Dermis microvascular lymphatic vessel endothelial cell (primary cell): ENCODE data around the gene PEAK3. TPM values are rescaled to one million over a fixed set of nuclear protein-coding genes. Genes with fewer than 3 reads are reported as not detected.

ENCODE experiments used
- DNase-seq, 2 donors: peaks; one replicate each; pipeline versions ENCODE4 v3.0.0 to v3.0.0-alpha.2; 2010; ENCODE audit warnings: low read depth in 2 of 2
- total RNA-seq: library from RNA; depleted of rRNA; stranded (reverse); fragments of >200 nt; gene quantifications from 2 replicates; pipeline ENCODE4 v1.2.1, GENCODE V29; 2014

Gene PEAK3
- total RNA-seq, 1 donor from 2014 or later, result 0.13 TPM

DNA sequence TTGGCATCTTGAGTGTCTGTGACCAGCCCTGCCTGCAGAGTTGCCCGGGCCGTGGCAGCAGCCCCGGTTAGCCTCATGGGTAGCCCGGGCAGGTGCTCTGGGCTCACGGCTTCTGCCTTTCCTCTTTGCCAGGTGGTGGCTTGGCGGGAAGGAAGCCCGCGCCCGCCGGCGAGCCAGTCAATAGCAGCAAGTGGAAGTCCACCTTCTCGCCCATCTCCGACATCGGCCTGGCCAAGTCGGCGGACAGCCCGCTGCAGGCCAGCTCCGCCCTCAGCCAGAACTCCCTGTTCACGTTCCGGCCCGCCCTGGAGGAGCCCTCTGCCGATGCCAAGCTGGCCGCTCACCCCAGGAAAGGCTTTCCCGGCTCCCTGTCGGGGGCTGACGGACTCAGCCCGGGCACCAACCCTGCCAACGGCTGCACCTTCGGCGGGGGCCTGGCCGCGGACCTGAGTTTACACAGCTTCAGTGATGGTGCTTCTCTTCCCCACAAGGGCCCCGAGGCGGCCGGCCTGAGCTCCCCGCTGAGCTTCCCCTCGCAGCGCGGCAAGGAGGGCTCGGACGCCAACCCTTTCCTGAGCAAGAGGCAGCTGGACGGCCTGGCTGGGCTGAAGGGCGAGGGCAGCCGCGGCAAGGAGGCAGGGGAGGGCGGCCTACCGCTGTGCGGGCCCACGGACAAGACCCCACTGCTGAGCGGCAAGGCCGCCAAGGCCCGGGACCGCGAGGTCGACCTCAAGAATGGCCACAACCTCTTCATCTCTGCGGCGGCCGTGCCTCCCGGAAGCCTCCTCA is 55.7 kb downstream of the PEAK3 start:
- DNase-seq, result no peak

DNA sequence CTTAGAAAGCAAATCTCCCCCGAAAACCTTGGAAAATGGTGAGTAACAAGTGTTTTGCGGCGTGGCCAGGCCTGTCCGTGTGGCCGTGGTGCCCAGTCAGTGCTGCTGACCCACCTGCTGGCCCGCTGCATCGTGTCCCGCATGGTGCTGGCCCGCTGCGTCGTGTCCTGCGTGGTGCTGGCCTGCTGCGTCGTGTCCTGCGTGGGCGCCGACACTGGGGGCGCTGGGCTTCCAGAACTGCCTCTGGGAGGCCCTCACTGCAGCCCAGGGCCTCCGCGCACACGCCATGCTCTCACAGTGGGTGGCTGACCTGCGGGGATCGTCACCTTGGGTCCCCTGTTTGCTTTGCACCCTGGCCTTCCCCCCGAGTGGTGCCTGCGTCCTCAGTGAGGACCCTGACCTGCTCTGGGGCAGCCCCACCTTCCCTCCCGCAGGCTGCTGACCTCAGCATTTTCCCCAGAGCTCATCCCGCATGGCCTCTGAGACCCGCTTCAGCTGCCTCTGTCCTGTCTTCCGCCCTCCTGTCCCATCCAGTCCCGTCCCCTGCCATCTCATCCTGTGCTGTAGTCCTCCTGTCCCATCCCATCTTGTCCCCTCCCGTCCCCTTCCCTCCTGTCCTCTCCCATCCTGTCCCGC is 56.4 kb downstream of the PEAK3 start:
- DNase-seq, result no peak

DNA sequence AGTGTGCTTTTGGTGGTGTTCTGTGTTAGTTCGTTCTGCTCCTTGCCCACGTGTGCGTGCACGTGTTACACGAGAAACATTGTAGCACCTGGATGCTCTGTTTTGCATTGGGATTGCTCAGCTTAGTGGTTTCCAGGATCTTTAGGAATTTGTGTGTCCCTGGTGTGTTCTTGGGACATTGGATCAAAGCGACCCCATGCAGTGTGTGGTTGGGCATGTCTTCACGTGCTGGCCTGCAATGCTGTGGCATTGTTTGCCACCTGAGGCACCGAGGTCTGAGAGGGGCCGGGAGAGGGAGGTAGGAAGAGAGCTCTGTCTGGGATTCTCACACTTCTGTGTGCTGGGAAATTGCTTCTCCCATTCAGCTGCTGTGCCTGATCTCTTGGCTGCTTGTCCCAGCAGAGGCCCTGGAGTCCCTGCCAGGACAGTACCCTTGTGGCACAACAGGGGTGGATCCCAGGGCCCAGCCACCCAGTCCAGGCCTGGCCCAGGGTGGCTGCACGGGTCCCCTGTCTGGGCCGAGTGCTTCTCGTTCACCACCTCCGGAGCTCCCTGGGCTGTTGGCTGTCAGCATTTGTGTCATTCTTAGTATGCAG is 57.1 kb downstream of the PEAK3 start:
- DNase-seq, result no peak

Other genes with a start within 250 kb of the PEAK3 start
- gene MKNK2, start 230.9 kb downstream of the PEAK3 start, total RNA-seq, result 105 and 109 TPM in 2 replicates
- gene MOB3A, start 185.8 kb downstream of the PEAK3 start, total RNA-seq, result 14.8 and 22.8 TPM in 2 replicates
- gene IZUMO4, start 185.3 kb downstream of the PEAK3 start, total RNA-seq, result 0.76 and 0.77 TPM in 2 replicates
- 57.6 and 85.2 TPM in 2 replicates for gene AP3D1, start 130.6 kb downstream of the PEAK3 start, total RNA-seq
- gene DOT1L, start 118.2 kb downstream of the PEAK3 start, total RNA-seq, result 2.7 and 4.9 TPM in 2 replicates
- 61.6 and 72.7 TPM in 2 replicates for gene PLEKHJ1, start 45.8 kb downstream of the PEAK3 start, total RNA-seq
- gene SF3A2, start 45.4 kb downstream of the PEAK3 start, total RNA-seq, result 44.7 and 57.9 TPM in 2 replicates
- gene AMH, start 32.9 kb downstream of the PEAK3 start, total RNA-seq, result 0.64 and 1.8 TPM in 2 replicates
- not detected in 2 replicates for gene JSRP1, start 25.8 kb downstream of the PEAK3 start, total RNA-seq
- gene LINGO3, start 26.0 kb upstream of the PEAK3 start, total RNA-seq, result not detected in 2 replicates
- 90.9 and 94.4 TPM in 2 replicates for gene LSM7, start 46.4 kb upstream of the PEAK3 start, total RNA-seq
- gene SPPL2B, start 46.5 kb upstream of the PEAK3 start, total RNA-seq, result 13.9 and 25.8 TPM in 2 replicates
- gene TMPRSS9, start 78.1 kb upstream of the PEAK3 start, total RNA-seq, result not detected in 2 replicates
- gene TIMM13, start 145.4 kb upstream of the PEAK3 start, total RNA-seq, result 50.4 and 54.4 TPM in 2 replicates
- 52.6 and 87.3 TPM in 2 replicates for gene LMNB2, start 174.8 kb upstream of the PEAK3 start, total RNA-seq
- 42.0 and 107 TPM in 2 replicates for gene GADD45B, start 194.0 kb upstream of the PEAK3 start, total RNA-seq